T-cell (primary cell): Measurements from ENCODE around the gene RASGEF1B. TPM values are rescaled to one million over a fixed set of nuclear protein-coding genes. Genes with fewer than 3 reads are reported as not detected.

Experiments
- ATAC-seq, 4 experiments: fragments of 200-7000 bp in 3 of 4; fragments of 150-1000 bp in 1 of 4; cut with Tn5 transposase; replicated peaks in 1 of 4; 1 replicate in 3 of 4; 2 replicates in 1 of 4; pipeline ENCODE4 v1.10.0; 2021; ENCODE audit warnings: moderate library complexity in 3 of 4, mild to moderate bottlenecking in 2 of 4, moderate number of reproducible peaks in 1 of 4
- CTCF ChIA-PET, 2 donors: fragments of 300-600 bp; sonication (Branson Sonifier 250); formaldehyde crosslinking; loops; one replicate each; lab custom pipeline; 2022; ENCODE audit warnings: antibody characterized with exemption in 2 of 2; lab: Charles Lee
- POLR2A ChIA-PET, 2 donors: fragments of 300-600 bp; sonication (Branson Sonifier 250); formaldehyde crosslinking; loops; one replicate each; lab custom pipeline; 2022; ENCODE audit warnings: antibody characterized with exemption in 2 of 2; lab: Charles Lee
- DNase-seq, 35 experiments: peaks; one replicate each; pipeline versions ENCODE4 v3.0.0 to v3.0.0-alpha.2; 2013 to 2023
- H3K27ac ChIP-seq: one replicate; pipeline ENCODE4 v1.5.1; 2013; ENCODE audit warnings: low read length
- H3K27me3 ChIP-seq, 2 experiments: replicated peaks in 1 of 2; 1 replicate in 1 of 2; 2 replicates in 1 of 2; pipeline versions ENCODE4 v1.6.1 to v1.7.0; 2013; ENCODE audit warnings: low read length in 1 of 2, mixed read lengths in 1 of 2; ENCODE audit not compliant: control insufficient read depth in 2 of 2, insufficient read depth in 2 of 2; ENCODE audit errors: extremely low read depth in 1 of 2
- H3K36me3 ChIP-seq, 2 donors: 1 replicate in 1 of 2; 2 replicates in 1 of 2; pipeline versions ENCODE4 v1.6.1 to v1.7.0; 2013; ENCODE audit warnings: low read length in 1 of 2; ENCODE audit not compliant: control insufficient read depth in 2 of 2, insufficient read depth in 1 of 2; ENCODE audit errors: extremely low read depth in 1 of 2
- H3K4me1 ChIP-seq, 2 experiments: 1 replicate in 1 of 2; 2 replicates in 1 of 2; pipeline versions ENCODE4 v1.6.1 to v1.7.0; 2013; ENCODE audit warnings: low read length in 2 of 2, mixed read lengths in 1 of 2; ENCODE audit not compliant: insufficient read depth in 2 of 2, control insufficient read depth in 1 of 2; ENCODE audit errors: extremely low read depth in 1 of 2
- H3K4me3 ChIP-seq, 2 donors: 1 replicate in 1 of 2; 2 replicates in 1 of 2; pipeline versions ENCODE4 v1.5.1 to v1.7.0; 2013; ENCODE audit warnings: mild to moderate bottlenecking in 2 of 2, low read length in 1 of 2, moderate library complexity in 1 of 2; ENCODE audit not compliant: control insufficient read depth in 1 of 2; ENCODE audit errors: extremely low read depth in 1 of 2
- H3K9me3 ChIP-seq: 2 replicates; pipeline ENCODE4 v1.7.0; 2013
- H3K27ac Mint-ChIP-seq, 2 donors: one replicate each; pipeline ENCODE4 v1.8.0; 2020 to 2021; ENCODE audit warnings: mild to moderate bottlenecking in 2 of 2, mixed read lengths in 2 of 2
- H3K27me3 Mint-ChIP-seq, 2 donors: one replicate each; pipeline ENCODE4 v1.8.0; 2021 to 2022; ENCODE audit warnings: mixed read lengths in 2 of 2
- H3K36me3 Mint-ChIP-seq: one replicate; pipeline ENCODE4 v1.8.0; 2021; ENCODE audit warnings: mixed read lengths
- H3K4me1 Mint-ChIP-seq, 3 donors: one replicate each; pipeline ENCODE4 v1.8.0; 2020 to 2022; ENCODE audit warnings: mixed read lengths in 3 of 3, mild to moderate bottlenecking in 1 of 3
- H3K4me3 Mint-ChIP-seq, 3 donors: one replicate each; pipeline ENCODE4 v1.8.0; 2020 to 2022; ENCODE audit warnings: mild to moderate bottlenecking in 3 of 3, mixed read lengths in 3 of 3, moderate library complexity in 3 of 3
- H3K9me3 Mint-ChIP-seq, 3 donors: one replicate each; pipeline ENCODE4 v1.8.0; 2020 to 2022; ENCODE audit warnings: mixed read lengths in 3 of 3
- WGBS: methylation state at CpG from one replicate; pipeline ENCODE4 v1.1.5; 2013; ENCODE audit warnings: missing lambda C conversion rate; ENCODE audit not compliant: insufficient coverage; 5-methylcytosine and 5-hydroxymethylcytosine counted together
- total RNA-seq, 35 experiments: library from RNA in 6 of 35; stranded (reverse) in 6 of 35; fragments of 120-200 nt in 1 of 35; gene quantifications; one replicate each; pipeline versions ENCODE4 v1.2.1 to v1.2.4 and lab custom pipeline; 2013 to 2026

RASGEF1B gene
- total RNA-seq, 5 donors from 2014 or later (not counting 1 experiment from before 2014, with no cell fraction given), result 7.3 to 54.0 (median 8.1) TPM

GRCh38 chr4:81472281-81473182, 825 bp upstream of the RASGEF1B start:
- 11% methylated on average over 3 of the region's 9 CpGs for WGBS
- ChIA-PET POLR2A (interaction anchor here (0.5 to 4.0 kb wide), 25 partner anchors 9 to 1812 kb away, joined by 3 to 67 read pairs (median 4); partner anchors contain the start of gene COQ2 (in 1 of the 2)), CTCF (interaction anchor here (0.6 to 5.0 kb wide), 19 partner anchors 8 to 1812 kb away, joined by 3 to 52 read pairs (median 4); no protein-coding TSS in a partner anchor)
- H3K27me3 ChIP-seq, result peaks cover 0 to 7% of the 10 kb centered on the region in 2 experiments
- H3K36me3 ChIP-seq, result no peaks in the 10 kb centered on the region
- H3K4me1 ChIP-seq, result peaks cover 26 to 29% of the 10 kb centered on the region in 2 experiments
- no peaks in the 10 kb centered on the region for H3K27me3 Mint-ChIP-seq
- H3K4me3 Mint-ChIP-seq, result peak overlapping the region; percentile 89 to 98 (median 97)
- ATAC-seq, result peak; percentile 51 to 56 (median 52)
- H3K4me3 ChIP-seq, result peak overlapping the region; percentile 52 to 74
- H3K27ac ChIP-seq, result peak overlapping the region; percentile 99
- H3K9me3 ChIP-seq, result no peaks in the 10 kb centered on the region
- H3K36me3 Mint-ChIP-seq, result no peaks in the 10 kb centered on the region
- H3K27ac Mint-ChIP-seq, result peak overlapping the region; percentile 96 to 98
- H3K4me1 Mint-ChIP-seq, result peaks cover 34 to 53% (median 38%) of the 10 kb centered on the region in 3 donors
- peak in 24 of 35 experiments; percentile 45 to 69 (median 58) for DNase-seq
- no peaks in the 10 kb centered on the region for H3K9me3 Mint-ChIP-seq

DNA sequence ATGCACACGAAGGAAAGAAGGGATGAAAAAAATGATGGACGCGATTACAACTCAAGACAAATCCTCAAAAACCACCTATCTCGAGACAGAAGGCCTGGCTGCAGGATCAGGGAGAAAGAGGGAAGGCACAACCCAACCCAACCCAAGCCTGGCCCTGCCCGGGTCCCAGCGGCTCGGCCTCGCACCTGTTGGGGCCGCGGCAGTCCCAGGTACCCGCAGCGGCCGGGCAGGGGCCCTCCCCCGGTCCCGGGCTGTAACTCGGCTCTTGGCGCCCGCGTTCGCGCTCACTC, 464 bp downstream of the RASGEF1B start:
- Histone ChIP-seq H3K9me3 (no peaks in the 10 kb centered on the region), H3K4me1 (peaks cover 29 to 32% of the 10 kb centered on the region in 2 experiments), H3K27me3 (peaks cover 0 to 7% of the 10 kb centered on the region in 2 experiments), H3K27ac (peak overlapping the region; percentile 93), H3K4me3 (peak overlapping the region; percentile 87 to 92), H3K36me3 (no peaks in the 10 kb centered on the region)
- Mint-ChIP-seq H3K9me3 (no peaks in the 10 kb centered on the region), H3K4me3 (peak overlapping the region; percentile 89 to 98 (median 97)), H3K4me1 (peaks cover 40 to 58% (median 43%) of the 10 kb centered on the region in 3 donors), H3K27me3 (no peaks in the 10 kb centered on the region), H3K36me3 (no peaks in the 10 kb centered on the region), H3K27ac (peak overlapping the region; percentile 90 to 92)
- DNase-seq (no peak), ATAC-seq (no peak)
- POLR2A ChIA-PET, result interaction anchor here (0.6 to 4.0 kb wide), 29 partner anchors 9 to 1290 kb away, joined by 3 to 67 read pairs (median 4); no protein-coding TSS in a partner anchor
- WGBS, result 0% methylated on average over 17 of the region's 21 CpGs
- CTCF ChIA-PET, result interaction anchor here (0.6 to 5.0 kb wide), 18 partner anchors 20 to 903 kb away, joined by 3 to 52 read pairs (median 7); no protein-coding TSS in a partner anchor

- H3K4me1 Mint-ChIP-seq, result peaks cover 40 to 58% (median 43%) of the 10 kb centered on the region in 3 donors
- H3K9me3 ChIP-seq, result no peaks in the 10 kb centered on the region
- H3K36me3 Mint-ChIP-seq, result no peaks in the 10 kb centered on the region
- H3K4me3 Mint-ChIP-seq, result peak overlapping the region; percentile 89 to 98 (median 97)
- H3K9me3 Mint-ChIP-seq, result no peaks in the 10 kb centered on the region
- H3K36me3 ChIP-seq, result no peaks in the 10 kb centered on the region
- ChIA-PET POLR2A (interaction anchor here (0.6 to 4.0 kb wide), 25 partner anchors 9 to 1290 kb away, joined by 3 to 67 read pairs (median 4); no protein-coding TSS in a partner anchor), CTCF (interaction anchor here (0.6 to 5.0 kb wide), 15 partner anchors 20 to 992 kb away, joined by 3 to 52 read pairs (median 6); no protein-coding TSS in a partner anchor)
- H3K27ac ChIP-seq, result peak overlapping the region; percentile 93
- no peaks in the 10 kb centered on the region for H3K27me3 Mint-ChIP-seq
- H3K27me3 ChIP-seq, result peaks cover 0 to 7% of the 10 kb centered on the region in 2 experiments
- H3K4me3 ChIP-seq, result peak overlapping the region; percentile 87 to 92
- peaks cover 29 to 32% of the 10 kb centered on the region in 2 experiments for H3K4me1 ChIP-seq
- peak overlapping the region; percentile 89 to 90 for H3K27ac Mint-ChIP-seq
- DNase-seq (peak in 32 of 35 experiments; percentile 14 to 54 (median 37)), ATAC-seq (no peak)
- under 1% methylated on average over 25 of the region's 31 CpGs for WGBS
Measured at GRCh38 chr4:81470456-81471297, 1.0 kb downstream of the RASGEF1B start.

- CTCF ChIA-PET, result interaction anchor here (0.6 to 5.0 kb wide), 12 partner anchors 21 to 891 kb away, joined by 3 to 52 read pairs (median 6); no protein-coding TSS in a partner anchor
- Histone ChIP-seq H3K27ac (peak overlapping the region; percentile 93), H3K4me3 (peak overlapping the region; percentile 87 to 92), H3K4me1 (peaks cover 29 to 32% of the 10 kb centered on the region in 2 experiments), H3K36me3 (no peaks in the 10 kb centered on the region), H3K27me3 (peaks cover 0 to 7% of the 10 kb centered on the region in 2 experiments), H3K9me3 (no peaks in the 10 kb centered on the region)
- H3K27ac Mint-ChIP-seq, result peak overlapping the region; percentile 89 to 90
- no peaks in the 10 kb centered on the region for H3K9me3 Mint-ChIP-seq
- POLR2A ChIA-PET, result interaction anchor here (0.6 to 4.0 kb wide), 13 partner anchors 11 to 760 kb away, joined by 3 to 67 read pairs (median 4); no protein-coding TSS in a partner anchor
- 42% methylated on average over 5 of the region's 7 CpGs for WGBS
- no peaks in the 10 kb centered on the region for H3K36me3 Mint-ChIP-seq
- DNase-seq, result no peak
- ATAC-seq, result no peak
- no peaks in the 10 kb centered on the region for H3K27me3 Mint-ChIP-seq
- H3K4me3 Mint-ChIP-seq, result peak overlapping the region; percentile 89 to 98 (median 97)
- peaks cover 40 to 56% (median 43%) of the 10 kb centered on the region in 3 donors for H3K4me1 Mint-ChIP-seq
Measured at GRCh38 chr4:81469781-81470455, 1.8 kb downstream of the RASGEF1B start.

DNA sequence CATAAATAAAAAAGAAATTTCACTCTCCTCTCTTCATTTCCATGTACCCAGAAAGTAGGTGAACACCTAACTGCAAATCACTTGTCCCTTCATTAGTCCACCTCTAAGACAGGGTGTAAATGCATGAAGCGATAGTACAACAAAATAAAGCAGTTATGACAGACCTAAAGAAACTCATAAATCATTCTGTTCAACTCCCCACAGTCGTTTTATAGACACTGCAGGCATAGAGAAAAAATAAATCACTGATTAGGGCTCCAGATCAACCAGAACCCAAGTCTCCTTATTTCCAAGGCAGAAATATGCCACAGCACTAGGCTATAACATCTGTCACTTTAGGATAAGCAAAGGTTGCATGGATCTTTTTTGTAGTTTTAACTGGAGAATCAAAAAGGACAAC, 3.0 kb downstream of the RASGEF1B start:
- ChIA-PET POLR2A (interaction anchor here in 1 of 2 donors (0.6 to 2.0 kb wide), 3 partner anchors 22 to 376 kb away, joined by 3 to 6 read pairs (median 6); no protein-coding TSS in a partner anchor), CTCF (interaction anchor here (0.6 to 5.6 kb wide), 5 partner anchors 23 to 961 kb away, joined by 4 to 108 read pairs (median 36); no protein-coding TSS in a partner anchor)
- H3K4me3 Mint-ChIP-seq, result no peak overlapping the region
- ATAC-seq (no peak), DNase-seq (no peak)
- no peaks in the 10 kb centered on the region for H3K9me3 ChIP-seq
- peaks cover 5% of the 10 kb centered on the region for H3K36me3 Mint-ChIP-seq
- no peak overlapping the region for H3K4me3 ChIP-seq
- peaks cover 29 to 35% of the 10 kb centered on the region in 2 experiments for H3K4me1 ChIP-seq
- no peak overlapping the region for H3K27ac ChIP-seq
- H3K4me1 Mint-ChIP-seq, result peaks cover 46 to 64% (median 47%) of the 10 kb centered on the region in 3 donors
- H3K9me3 Mint-ChIP-seq, result no peaks in the 10 kb centered on the region
- H3K27ac Mint-ChIP-seq, result no peak overlapping the region
- no peaks in the 10 kb centered on the region for H3K36me3 ChIP-seq
- H3K27me3 Mint-ChIP-seq, result no peaks in the 10 kb centered on the region
- WGBS, result 75% methylated on average over 2 of the region's 2 CpGs
- H3K27me3 ChIP-seq, result peaks cover 0 to under 1% of the 10 kb centered on the region in 2 experiments
